HG03354 (cell line): ENCODE results near the gene IRX5.

Source experiments
- ATAC-seq: cut with Tn5 transposase; IDR thresholded peaks from one replicate; pipeline ENCODE4 v1.9.1; 2021; ENCODE audit warnings: mild to moderate bottlenecking; ENCODE audit not compliant: unreplicated experiment, poor library complexity, severe bottlenecking

Gene IRX5

DNA sequence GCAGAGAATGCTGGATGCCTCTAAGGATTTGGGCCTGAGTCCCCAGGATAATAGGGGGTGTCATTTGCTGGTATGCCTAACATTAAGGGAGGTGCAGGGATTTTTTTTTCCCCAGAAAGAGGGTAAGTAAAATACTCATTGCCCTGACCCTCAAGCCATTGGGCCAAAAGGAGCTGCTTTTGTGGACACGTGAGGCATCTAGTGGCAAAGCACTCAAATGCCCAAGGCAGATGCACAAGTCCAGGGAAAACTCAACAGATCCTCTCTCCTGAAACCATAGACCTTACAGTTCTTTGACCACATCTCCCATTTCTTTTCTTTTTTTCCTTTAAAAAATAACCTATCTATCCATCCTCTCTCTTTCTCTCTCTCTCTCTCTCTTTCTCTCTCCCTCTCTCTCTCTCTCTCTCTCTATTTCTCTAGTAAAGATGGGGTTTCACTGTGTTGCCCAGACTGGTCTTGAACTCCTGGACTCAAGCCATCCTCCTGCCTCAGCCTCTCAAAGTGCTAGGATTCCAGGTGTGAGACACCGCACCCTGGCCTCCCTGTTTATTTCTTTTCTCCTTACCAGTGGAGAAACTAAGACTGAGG is 11.8 kb downstream of the IRX5 start:
- no peak for ATAC-seq

DNA sequence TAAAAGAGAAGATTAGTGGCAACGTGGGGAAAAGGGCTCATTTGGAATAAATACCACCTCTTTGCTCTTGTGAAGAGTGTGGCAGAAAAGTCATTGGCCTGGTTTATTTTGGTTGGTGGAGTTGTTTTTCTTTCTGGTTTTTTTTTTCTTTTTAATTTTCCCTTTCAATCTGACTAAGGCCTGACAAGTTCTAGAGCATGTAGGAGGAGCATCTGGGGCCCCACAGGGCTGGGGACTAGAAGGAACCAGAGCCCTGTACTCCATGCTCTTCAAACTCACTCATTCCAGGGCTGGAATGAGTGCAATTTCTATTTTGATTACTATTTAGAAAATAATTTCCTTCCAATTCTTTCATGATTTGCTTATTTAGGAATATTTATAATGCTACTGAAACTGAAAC is 13.3 kb downstream of the IRX5 start:
- ATAC-seq = no peak

DNA sequence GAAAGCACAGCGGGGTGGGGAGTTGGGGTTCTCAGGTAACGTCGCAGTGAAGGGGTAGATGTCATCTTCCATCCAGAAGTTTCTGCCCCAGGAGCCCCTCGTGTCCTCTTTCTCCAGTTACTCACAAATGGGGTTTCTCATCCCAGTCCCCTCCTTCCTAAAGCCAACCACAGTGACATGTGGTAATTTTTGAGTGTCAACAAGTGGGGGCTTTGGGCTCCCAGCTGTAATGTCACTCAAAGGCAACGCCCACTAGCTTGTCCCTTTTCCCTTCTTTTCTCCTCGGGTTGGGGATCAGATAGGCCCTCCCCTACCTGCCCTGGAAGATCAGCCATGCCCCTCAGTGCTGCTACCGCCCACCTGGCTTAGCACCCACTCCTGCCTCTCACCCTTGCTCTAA is 14.4 kb downstream of the IRX5 start:
- ATAC-seq = no peak

DNA sequence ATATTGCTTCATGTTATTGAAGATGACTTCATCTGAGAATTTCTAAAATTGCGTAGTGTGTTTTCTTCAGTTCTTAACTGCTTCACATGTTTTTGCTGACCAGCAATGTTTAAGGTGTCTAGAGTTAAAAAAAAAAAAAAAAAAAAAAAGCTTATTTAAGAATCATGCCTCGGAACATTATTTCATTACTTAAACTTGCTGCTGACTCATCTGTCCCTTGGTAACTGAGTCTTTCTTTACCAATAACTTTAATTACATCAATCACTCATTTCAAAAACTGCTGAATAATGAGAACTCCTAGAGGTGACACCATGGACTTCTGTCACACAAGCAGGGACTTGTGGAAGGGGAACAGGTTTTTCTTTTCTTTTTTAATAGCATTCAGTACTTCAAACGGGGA is 16.2 kb downstream of the IRX5 start:
- no peak for ATAC-seq

DNA sequence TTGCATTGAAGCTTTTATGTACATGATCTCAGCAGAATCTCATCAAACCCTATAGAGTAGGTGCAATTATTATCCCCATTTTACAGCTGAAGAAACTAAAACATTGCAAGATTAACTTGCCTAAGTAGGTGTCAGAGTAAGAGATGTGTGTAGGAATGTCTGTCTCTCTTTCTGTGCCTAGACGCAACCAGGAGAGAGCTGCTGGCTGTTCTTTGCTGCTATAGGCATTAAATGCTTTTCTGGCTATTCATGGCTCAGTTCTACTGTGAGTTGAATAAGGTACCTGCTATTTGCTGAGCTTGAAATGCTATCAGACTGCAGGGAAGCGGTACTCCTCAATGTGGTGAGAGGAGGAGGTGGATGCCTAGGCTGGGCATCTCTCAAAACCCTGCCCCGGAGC is 17.0 kb downstream of the IRX5 start:
- no peak for ATAC-seq

DNA sequence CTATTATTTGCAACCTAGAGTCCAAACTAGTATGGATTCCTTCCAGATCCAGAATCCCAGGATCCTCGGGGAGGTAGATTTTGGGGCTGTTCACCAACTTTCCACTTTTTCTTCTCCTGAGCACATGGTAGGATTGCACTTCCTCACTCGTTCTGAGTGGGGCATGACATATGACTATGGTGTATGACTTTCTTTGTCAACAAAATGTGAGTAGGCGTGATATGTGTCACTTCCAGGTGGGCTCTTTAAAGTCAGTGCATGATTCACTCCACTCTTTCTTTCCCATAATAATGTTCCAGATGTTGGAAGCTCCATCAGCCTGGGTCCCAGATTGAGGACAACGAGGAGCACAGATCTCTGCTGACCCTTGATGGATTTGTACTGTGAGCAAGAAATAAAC is 21.5 kb downstream of the IRX5 start:
- ATAC-seq = no peak

DNA sequence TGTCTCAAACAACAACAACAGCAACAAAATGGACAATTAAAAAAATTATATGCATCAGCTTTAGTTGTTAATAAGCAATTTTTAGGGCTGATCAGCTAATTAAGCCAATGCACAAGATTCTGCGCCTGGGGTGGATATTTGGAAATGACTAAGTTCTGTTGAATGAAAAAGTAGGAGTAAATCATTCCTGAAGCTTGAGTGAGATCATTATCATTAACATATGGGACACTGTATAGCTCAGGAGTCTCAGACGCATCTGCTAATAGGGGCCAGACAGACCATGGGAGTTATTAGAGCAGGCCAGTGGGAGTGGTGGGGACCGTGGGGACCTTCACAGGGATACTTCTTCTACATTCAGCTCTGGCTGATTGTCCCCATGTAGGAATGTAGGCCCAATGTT is 22.8 kb downstream of the IRX5 start:
- ATAC-seq = no peak

DNA sequence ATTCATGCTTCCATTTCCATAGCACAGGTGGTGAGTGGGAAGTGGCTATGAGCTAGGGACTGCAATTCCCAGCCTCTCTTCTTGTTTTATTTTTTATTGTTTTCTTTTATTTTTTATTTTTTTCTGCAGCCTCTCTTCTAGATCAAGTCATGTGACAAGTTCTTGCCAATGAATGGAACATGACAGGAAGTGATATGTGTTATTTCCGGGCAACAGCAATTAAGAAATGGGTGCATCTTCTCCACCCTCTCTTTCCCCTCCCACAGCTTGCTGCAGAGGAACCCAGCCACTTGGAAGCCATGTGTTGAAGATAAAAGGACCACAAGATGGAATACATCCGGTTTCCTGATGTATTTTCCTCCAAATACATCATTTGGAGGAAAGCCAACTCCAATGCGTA is 23.6 kb downstream of the IRX5 start:
- ATAC-seq = no peak

DNA sequence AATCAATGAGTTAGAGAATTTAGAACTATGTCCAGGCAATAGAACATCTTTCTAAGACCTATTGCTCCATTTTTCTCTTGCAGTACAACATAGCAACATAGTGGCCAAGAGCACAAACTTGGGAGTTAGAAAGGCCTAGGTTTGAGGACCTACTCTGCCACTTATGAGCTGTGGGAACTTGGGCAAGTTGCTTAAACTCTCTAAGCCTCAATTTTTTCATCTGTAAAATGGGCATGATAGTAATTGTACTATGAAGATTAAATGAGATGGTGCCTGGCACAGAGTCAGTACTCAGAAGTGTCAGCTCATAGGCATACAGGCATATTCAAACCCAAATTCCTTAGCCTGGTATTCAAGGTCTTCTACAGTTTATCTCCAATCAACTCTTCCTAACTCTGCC is 25.1 kb downstream of the IRX5 start:
- no peak for ATAC-seq

DNA sequence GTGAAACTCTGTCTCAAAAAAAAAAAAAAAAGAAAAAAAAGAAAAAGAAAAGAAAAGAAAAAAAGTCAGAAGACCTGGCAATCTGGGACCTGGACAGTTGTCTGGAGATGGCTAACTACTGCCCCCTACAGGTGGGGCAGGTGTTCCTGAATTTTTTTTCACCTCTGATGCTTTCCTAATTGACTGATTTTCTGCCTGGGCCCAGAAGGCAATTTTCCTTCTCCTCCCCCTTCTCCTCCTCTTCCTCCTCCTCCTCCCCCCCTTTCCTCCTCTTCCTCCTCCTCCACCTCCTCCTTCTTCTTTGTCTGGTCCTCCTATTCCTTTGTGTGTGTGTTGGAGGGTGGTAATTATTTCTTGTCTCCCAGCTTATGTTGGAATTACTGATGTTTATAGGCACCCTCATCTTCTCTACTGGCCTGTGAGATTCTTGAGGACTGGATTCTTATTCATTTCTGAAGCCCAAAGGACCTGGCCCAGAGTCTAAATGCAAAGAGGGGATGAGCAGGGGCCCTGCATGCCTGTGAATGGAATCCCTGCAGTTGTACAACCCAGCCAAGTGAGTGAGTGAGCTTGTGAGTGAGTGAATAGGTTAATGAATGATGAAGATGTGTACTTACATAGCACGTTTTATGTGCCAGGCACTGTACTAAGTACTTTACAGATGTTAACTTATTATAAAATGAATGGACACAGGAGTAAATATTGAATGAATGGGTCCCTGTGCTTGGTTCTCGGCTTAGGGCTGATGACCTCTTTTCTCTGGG is 26.9 kb downstream of the IRX5 start:
- ATAC-seq = no peak

DNA sequence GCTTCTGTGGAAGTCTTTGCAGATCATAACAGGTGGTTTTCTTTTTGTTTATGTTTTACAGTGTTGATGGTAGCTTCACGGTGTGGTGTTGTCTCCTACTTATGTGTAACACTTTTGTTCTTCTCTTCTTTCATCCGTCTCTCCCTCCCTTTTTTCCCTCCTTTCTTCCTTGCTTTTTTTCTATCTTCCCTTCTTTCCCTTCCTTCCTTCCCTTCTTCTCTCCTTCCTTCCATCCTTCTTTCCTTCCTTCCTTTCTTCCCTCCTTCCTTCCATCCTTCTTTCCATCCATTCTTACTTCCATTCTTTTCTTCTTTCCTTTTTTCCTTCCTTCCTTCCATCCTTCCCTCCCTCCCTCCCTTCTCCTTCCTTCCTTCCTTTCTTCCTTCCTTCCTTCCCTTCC is 31.4 kb downstream of the IRX5 start:
- no peak for ATAC-seq

DNA sequence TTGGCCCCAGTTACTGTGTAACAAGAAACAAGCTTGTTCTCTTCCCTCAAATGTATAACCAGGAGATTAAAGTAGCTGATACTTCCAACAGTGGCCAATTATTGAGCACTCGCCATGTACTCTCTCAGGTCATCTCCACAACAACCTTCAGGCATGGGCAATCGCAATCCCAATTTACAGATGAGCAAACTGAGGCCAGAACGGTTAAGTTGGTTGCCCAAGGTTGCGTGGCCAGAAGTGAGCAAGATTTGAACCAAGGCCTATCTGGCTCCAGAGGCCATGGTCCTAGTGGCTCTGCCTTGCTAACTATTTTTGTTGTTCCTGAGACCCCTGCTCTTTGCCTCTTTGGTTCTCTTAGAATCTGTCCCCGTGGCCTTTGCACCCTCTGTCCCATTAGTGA is 33.6 kb downstream of the IRX5 start:
- ATAC-seq = no peak

DNA sequence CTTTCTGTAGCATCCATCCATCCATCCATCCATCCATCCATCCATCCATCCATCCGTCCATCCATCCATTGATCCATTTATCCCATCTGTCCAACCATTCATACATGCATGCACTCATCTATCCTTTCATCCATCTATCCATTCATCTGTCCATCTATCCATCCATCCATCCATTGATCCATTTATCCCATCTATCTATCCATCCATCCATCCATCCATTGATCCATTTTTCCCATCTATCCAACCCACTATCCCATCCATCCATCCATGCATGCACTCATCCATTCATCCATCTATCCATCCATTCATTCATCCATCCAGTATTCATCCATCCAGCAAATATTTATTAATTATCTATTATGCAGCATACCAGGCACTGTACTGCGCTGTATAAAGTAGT is 34.8 kb downstream of the IRX5 start:
- ATAC-seq = no peak

DNA sequence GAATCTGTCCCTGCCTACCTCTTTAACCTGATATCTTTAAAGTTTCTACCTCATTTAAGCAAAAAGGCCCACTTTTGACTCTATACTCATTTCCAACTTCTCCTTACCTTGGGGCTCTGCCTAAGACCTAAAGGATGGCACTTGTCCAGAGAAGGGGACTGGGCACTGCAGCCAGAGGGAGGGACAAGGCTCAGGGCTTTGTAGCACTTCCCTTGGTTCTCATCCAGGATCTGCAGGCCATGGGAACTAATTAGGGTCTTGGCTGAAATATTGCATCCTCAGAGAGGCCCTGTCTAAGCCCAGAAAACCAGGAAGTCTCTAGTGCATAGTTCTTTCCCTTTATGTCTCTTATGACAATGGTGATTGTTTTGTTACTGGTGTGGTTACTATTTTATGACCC is 37.3 kb downstream of the IRX5 start:
- no peak for ATAC-seq

DNA sequence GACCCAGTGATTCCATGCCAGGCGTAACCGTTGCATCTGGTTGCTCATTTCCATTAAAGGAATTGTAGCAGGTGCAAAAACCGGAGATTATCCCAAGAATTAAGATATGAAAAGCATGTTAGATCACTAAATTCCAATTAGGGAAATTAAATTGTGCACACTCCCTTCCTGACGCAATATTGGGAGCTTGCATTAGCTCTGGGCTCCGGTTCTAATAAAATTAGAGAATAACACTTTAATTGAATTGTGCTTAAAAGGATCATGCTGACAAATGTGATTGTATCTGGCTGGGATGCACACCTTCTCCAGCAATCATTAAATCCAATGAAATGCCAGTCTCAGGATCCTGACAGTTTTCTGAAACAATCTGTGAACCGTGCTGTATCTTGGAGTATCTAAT is 38.1 kb downstream of the IRX5 start:
- no peak for ATAC-seq

DNA sequence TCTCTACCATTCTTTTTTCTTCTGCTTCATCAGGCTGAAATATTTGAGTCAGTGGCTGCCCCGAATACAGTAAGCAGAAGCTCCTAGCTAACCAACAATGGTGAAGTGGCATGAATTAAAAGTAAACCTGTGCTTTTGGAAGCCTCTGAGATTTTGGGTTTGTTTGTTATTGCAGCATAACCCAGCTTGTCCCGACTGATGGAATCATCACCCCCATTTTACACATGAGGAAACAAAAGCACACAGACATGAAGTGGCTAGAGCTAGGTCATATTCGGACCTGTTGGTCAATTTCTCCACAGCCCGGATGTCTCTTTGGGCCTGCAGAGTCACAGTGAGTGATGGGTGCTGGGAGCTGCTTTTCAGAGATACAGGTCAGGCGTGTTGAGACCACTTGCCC is 39.4 kb downstream of the IRX5 start:
- ATAC-seq = no peak

DNA sequence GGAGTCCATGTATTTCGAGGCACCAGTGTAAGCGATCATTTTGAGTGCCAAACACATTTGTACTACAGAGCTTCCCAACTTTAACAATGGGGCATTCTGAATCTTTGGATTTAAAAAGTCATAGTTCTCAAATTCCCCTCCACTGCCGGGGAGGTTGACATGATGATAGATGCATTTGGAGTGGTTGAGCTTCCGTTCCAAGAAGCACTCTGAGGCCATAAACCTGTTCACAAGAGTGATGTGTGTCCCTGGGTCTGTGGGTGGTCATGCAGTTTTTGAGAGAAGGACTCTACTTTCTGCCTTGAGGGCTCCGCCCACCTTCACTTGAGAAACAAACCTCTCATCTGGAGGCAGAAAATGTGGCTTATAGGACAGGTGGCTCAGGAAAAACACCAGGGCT is 43.7 kb downstream of the IRX5 start:
- ATAC-seq = no peak

DNA sequence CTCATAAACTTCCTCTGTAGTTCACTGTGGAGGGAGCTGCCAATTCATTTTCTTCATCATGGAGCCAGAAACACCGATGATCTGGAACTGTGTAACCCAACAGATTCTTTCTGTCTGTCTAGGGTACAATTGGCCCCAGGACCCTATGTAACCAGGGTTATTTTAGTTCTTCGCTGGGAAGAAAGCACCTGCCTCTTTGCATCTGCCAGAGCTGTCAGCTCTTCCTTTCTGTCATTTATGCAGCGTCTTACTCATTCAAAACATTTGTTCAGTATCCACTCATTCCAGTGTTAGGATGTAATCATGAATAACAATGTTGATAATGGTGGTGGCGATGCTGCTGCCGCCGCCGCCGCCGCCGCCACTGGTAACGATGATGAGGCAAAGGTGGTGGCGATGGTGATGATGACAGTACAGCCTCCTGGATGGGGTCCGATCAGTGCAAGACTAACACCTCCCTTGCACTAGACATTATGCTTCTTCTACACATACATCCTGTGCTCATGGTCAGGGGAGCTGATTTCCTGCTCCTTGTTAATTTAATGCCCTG is 46.1 kb downstream of the IRX5 start:
- no peak for ATAC-seq

DNA sequence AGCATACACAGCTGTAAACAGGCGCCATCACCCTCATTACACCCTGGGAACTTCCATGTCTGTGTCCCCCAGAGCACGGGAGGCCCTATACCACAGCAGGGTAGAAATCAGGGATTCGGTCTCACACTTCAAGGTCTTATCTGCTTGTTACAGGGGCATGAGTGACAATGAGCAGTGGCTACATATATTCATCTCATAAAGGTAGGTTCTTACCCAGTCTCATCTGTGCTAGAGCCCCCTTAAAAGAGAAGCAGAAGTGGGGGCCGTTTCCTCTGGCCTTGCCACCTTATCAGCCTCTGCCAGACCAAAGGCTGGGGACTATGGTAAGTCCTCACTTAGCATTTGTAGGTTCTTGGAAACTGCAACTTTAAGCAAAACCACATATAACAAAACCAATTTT is 46.5 kb downstream of the IRX5 start:
- ATAC-seq = no peak

DNA sequence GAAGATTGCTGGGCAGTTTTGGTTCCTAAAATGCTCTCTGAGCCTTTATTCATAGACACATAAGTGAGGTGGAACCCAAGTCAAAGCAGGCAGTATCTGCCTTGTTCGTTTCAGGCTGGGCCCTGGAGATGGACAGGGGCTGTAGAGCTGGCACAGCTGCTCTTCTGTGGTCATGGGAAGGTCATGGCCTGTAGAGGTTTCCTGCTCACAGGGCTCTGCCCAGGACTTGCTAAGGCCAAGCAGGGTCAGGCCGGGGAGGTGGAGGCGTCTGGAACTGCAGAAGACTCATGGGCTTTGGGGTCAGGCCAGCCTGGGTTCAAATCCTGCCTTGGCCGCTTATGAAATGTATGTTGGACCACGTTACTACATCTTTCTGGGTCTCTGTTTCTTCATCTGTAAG is 50.2 kb downstream of the IRX5 start:
- no peak for ATAC-seq
